Osteoblast (primary cell): ENCODE results near the gene GADD45B. TPM values are rescaled to one million over a fixed set of nuclear protein-coding genes. Genes with fewer than 3 reads are reported as not detected.

Source experiments
- DNase-seq: peaks from one replicate; pipeline ENCODE4 v3.0.0; 2011; ENCODE audit warnings: low spot score, mixed read lengths; ENCODE audit not compliant: insufficient read length; ENCODE audit errors: missing footprints
- H2AFZ ChIP-seq: 2 replicates; pipeline ENCODE4 v1.6.0; 2011; ENCODE audit warnings: mild to moderate bottlenecking, low read length
- H3K27ac ChIP-seq: 2 replicates; pipeline ENCODE4 v1.5.1; 2011; ENCODE audit warnings: mild to moderate bottlenecking, low read depth, low read length, moderate library complexity
- H3K27me3 ChIP-seq: 2 replicates; pipeline ENCODE4 v1.6.0; 2012; ENCODE audit warnings: mild to moderate bottlenecking, control low read depth, inconsistent platforms, low read length, moderate library complexity; ENCODE audit not compliant: insufficient read depth
- H3K36me3 ChIP-seq: 2 replicates; pipeline ENCODE4 v1.5.1; 2011; ENCODE audit warnings: mild to moderate bottlenecking, low read length, control low read depth, moderate library complexity; ENCODE audit not compliant: insufficient read depth
- H3K4me1 ChIP-seq: 2 replicates; pipeline ENCODE4 v1.5.1; 2011; ENCODE audit warnings: mild to moderate bottlenecking, low read length, control low read depth, moderate library complexity; ENCODE audit not compliant: insufficient read depth
- H3K4me2 ChIP-seq: 2 replicates; pipeline ENCODE4 v1.6.0; 2011; ENCODE audit warnings: mild to moderate bottlenecking, low read length; ENCODE audit not compliant: insufficient read depth
- H3K4me3 ChIP-seq: fragments of 200-600 bp; sonication (generic); 3 replicates; pipeline ENCODE4 v1.5.1; 2012; ENCODE audit warnings: mild to moderate bottlenecking, low read length, inconsistent platforms; ENCODE audit not compliant: insufficient read depth
- H3K79me2 ChIP-seq: 2 replicates; pipeline ENCODE4 v1.6.0; 2012; ENCODE audit warnings: mild to moderate bottlenecking, low read length, control low read depth, inconsistent platforms; ENCODE audit not compliant: insufficient read depth
- H3K9me3 ChIP-seq: 2 replicates; pipeline ENCODE4 v1.5.1; 2011; ENCODE audit warnings: low read depth, low read length, control low read depth
- H4K20me1 ChIP-seq: 2 replicates; pipeline ENCODE4 v1.6.0; 2012; ENCODE audit warnings: mild to moderate bottlenecking, low read length, control low read depth; ENCODE audit not compliant: insufficient read depth
- CTCF ChIP-seq: IDR thresholded peaks from 2 replicates; pipeline ENCODE4 v1.5.1; 2011; ENCODE audit warnings: mild to moderate bottlenecking, low read depth, low read length, moderate library complexity; ENCODE audit errors: extremely low read depth
- total RNA-seq: library from RNA; depleted of rRNA; stranded (reverse); fragments of >200 nt; gene quantifications from 2 replicates; pipeline ENCODE4 v1.2.3, GENCODE V29; 2012

GADD45B gene
- total RNA-seq, 1 donor: 46.3 TPM

- Histone ChIP-seq H4K20me1 (peaks cover 21% of the 10 kb centered on the region), H3K4me1 (peaks cover 9% of the 10 kb centered on the region), H3K36me3 (no peaks in the 10 kb centered on the region), H3K4me3 (no peak overlapping the region), H2AFZ (no peak overlapping the region), H3K79me2 (peaks cover 87% of the 10 kb centered on the region), H3K27ac (peak overlapping the region; percentile 68), H3K9me3 (no peaks in the 10 kb centered on the region), H3K4me2 (no peak overlapping the region), H3K27me3 (no peaks in the 10 kb centered on the region)
- TF ChIP-seq CTCF: no peak
- DNase-seq: peak; percentile 69
These were observed 22.4 kb upstream of the GADD45B start for GRCh38 chr19:2453431-2454025.

- peaks cover 19% of the 10 kb centered on the region for H4K20me1 ChIP-seq
- no peak overlapping the region for H3K27ac ChIP-seq
- H3K79me2 ChIP-seq: peaks cover 78% of the 10 kb centered on the region
- H3K9me3 ChIP-seq: no peaks in the 10 kb centered on the region
- peak; percentile 73 for DNase-seq
- H2AFZ ChIP-seq: no peak overlapping the region
- peaks cover 9% of the 10 kb centered on the region for H3K4me1 ChIP-seq
- H3K4me2 ChIP-seq: no peak overlapping the region
- no peak for TF ChIP-seq CTCF
- H3K4me3 ChIP-seq: no peak overlapping the region
- H3K36me3 ChIP-seq: no peaks in the 10 kb centered on the region
- H3K27me3 ChIP-seq: no peaks in the 10 kb centered on the region
These were observed 21.5 kb upstream of the GADD45B start for GRCh38 chr19:2454199-2454961.

GRCh38 chr19:2454962-2455850, 20.7 kb upstream of the GADD45B start:
- Histone ChIP-seq H3K27ac (peak overlapping the region; percentile 15), H4K20me1 (peaks cover 19% of the 10 kb centered on the region), H3K36me3 (no peaks in the 10 kb centered on the region), H3K4me3 (peak overlapping the region; percentile 94), H2AFZ (no peak overlapping the region), H3K4me1 (peaks cover 9% of the 10 kb centered on the region), H3K27me3 (no peaks in the 10 kb centered on the region), H3K9me3 (no peaks in the 10 kb centered on the region), H3K4me2 (peak overlapping the region; percentile 78), H3K79me2 (peaks cover 72% of the 10 kb centered on the region)
- TF ChIP-seq CTCF: no peak
- peak; percentile 83 for DNase-seq
